Duodenal mucosa (tissue), 2 donors: ENCODE measurements around the gene NAT14.

ENCODE experiments used
- H3K27ac ChIP-seq: one replicate; pipeline ENCODE4 v1.7.0; 2013; ENCODE audit warnings: low read depth, low read length
- H3K27me3 ChIP-seq, 2 donors: one replicate each; pipeline ENCODE4 v1.7.0; 2013; ENCODE audit warnings: low read length in 2 of 2, control low read depth in 1 of 2; ENCODE audit not compliant: insufficient read depth in 2 of 2, control insufficient read depth in 1 of 2
- H3K36me3 ChIP-seq, 2 donors: one replicate each; pipeline ENCODE4 v1.7.0; 2013; ENCODE audit warnings: low read length in 2 of 2, control low read depth in 1 of 2; ENCODE audit not compliant: insufficient read depth in 2 of 2, control insufficient read depth in 1 of 2
- H3K4me1 ChIP-seq, 2 donors: one replicate each; pipeline ENCODE4 v1.7.0; 2013; ENCODE audit warnings: low read length in 2 of 2, control low read depth in 1 of 2; ENCODE audit not compliant: insufficient read depth in 2 of 2, control insufficient read depth in 1 of 2
- H3K4me3 ChIP-seq, 2 donors: one replicate each; pipeline ENCODE4 v1.7.0; 2013; ENCODE audit warnings: low read length in 2 of 2, low read depth in 1 of 2
- H3K9ac ChIP-seq, 2 donors: one replicate each; pipeline ENCODE4 v1.7.0; 2013; ENCODE audit warnings: low read length in 2 of 2, low read depth in 1 of 2
- H3K9me3 ChIP-seq, 2 donors: one replicate each; pipeline ENCODE4 v1.7.0; 2013; ENCODE audit warnings: low read length in 2 of 2, control low read depth in 1 of 2; ENCODE audit not compliant: control insufficient read depth in 1 of 2

The NAT14 gene

GRCh38 chr19:55461974-55462626, 22.9 kb upstream of the NAT14 start:
- H3K27me3 ChIP-seq: peaks cover 0 to under 1% of the 10 kb centered on the region in 2 donors
- no peaks in the 10 kb centered on the region for H3K9me3 ChIP-seq
- peak overlapping the region; percentile 82 to 92 for H3K4me3 ChIP-seq
- H3K9ac ChIP-seq: peak overlapping the region; percentile 75 to 88
- H3K36me3 ChIP-seq: no peaks in the 10 kb centered on the region
- peaks cover 12 to 17% of the 10 kb centered on the region in 2 donors for H3K4me1 ChIP-seq
- peak overlapping the region; percentile 85 for H3K27ac ChIP-seq

GRCh38 chr19:55462722-55463121, 22.3 kb upstream of the NAT14 start:
- Histone ChIP-seq H3K4me1 (peaks cover 12 to 21% of the 10 kb centered on the region in 2 donors), H3K9ac (no peak overlapping the region), H3K9me3 (no peaks in the 10 kb centered on the region), H3K27ac (no peak overlapping the region), H3K36me3 (no peaks in the 10 kb centered on the region), H3K4me3 (peak overlapping the region in 1 of 2 donors; percentile 82), H3K27me3 (peaks cover 0 to 4% of the 10 kb centered on the region in 2 donors)

- H3K9me3 ChIP-seq: no peaks in the 10 kb centered on the region
- H3K27me3 ChIP-seq: peaks cover 0 to 4% of the 10 kb centered on the region in 2 donors
- no peak overlapping the region for H3K4me3 ChIP-seq
- H3K27ac ChIP-seq: no peak overlapping the region
- peaks cover 12 to 26% of the 10 kb centered on the region in 2 donors for H3K4me1 ChIP-seq
- no peaks in the 10 kb centered on the region for H3K36me3 ChIP-seq
- H3K9ac ChIP-seq: no peak overlapping the region
Measured at GRCh38 chr19:55463583-55464031, 21.4 kb upstream of the NAT14 start.

- Histone ChIP-seq H3K27me3 (peaks cover 0 to 4% of the 10 kb centered on the region in 2 donors), H3K4me1 (peaks cover 12 to 26% of the 10 kb centered on the region in 2 donors), H3K9ac (no peak overlapping the region), H3K4me3 (no peak overlapping the region), H3K27ac (no peak overlapping the region), H3K36me3 (no peaks in the 10 kb centered on the region), H3K9me3 (no peaks in the 10 kb centered on the region)
Measured at GRCh38 chr19:55464039-55464661, 20.8 kb upstream of the NAT14 start.

GRCh38 chr19:55464662-55465054, 20.3 kb upstream of the NAT14 start, which contains the start of gene C19orf85:
C19orf85 (minus strand) TSS chr19:55464751; CDS start chr19:55464554, 197 bp downstream.
- Histone ChIP-seq H3K9ac (no peak within 1 kb of the TSS), H3K4me3 (no peak within 1 kb of the TSS), H3K9me3 (no peaks in the 10 kb centered on the region), H3K27ac (no peak within 1 kb of the TSS), H3K4me1 (peaks cover 12 to 26% of the 10 kb centered on the region in 2 donors), H3K36me3 (no peaks in the 10 kb centered on the region), H3K27me3 (peaks cover 0 to 4% of the 10 kb centered on the region in 2 donors)

- peaks cover 0 to 4% of the 10 kb centered on the region in 2 donors for H3K27me3 ChIP-seq
- no peak overlapping the region for H3K9ac ChIP-seq
- H3K4me1 ChIP-seq: peaks cover 10 to 16% of the 10 kb centered on the region in 2 donors
- no peaks in the 10 kb centered on the region for H3K9me3 ChIP-seq
- no peak overlapping the region for H3K27ac ChIP-seq
- no peaks in the 10 kb centered on the region for H3K36me3 ChIP-seq
- H3K4me3 ChIP-seq: no peak overlapping the region
Measured at GRCh38 chr19:55465460-55466240, 19.3 kb upstream of the NAT14 start.

GRCh38 chr19:55466241-55466614, 18.8 kb upstream of the NAT14 start:
- peaks cover 10 to 14% of the 10 kb centered on the region in 2 donors for H3K4me1 ChIP-seq
- H3K4me3 ChIP-seq: no peak overlapping the region
- peaks cover 0 to 4% of the 10 kb centered on the region in 2 donors for H3K27me3 ChIP-seq
- no peaks in the 10 kb centered on the region for H3K9me3 ChIP-seq
- no peak overlapping the region for H3K9ac ChIP-seq
- no peaks in the 10 kb centered on the region for H3K36me3 ChIP-seq
- no peak overlapping the region for H3K27ac ChIP-seq

- Histone ChIP-seq H3K27me3 (peaks cover 0 to 4% of the 10 kb centered on the region in 2 donors), H3K36me3 (no peaks in the 10 kb centered on the region), H3K9me3 (no peaks in the 10 kb centered on the region), H3K4me1 (peaks cover 4 to 13% of the 10 kb centered on the region in 2 donors), H3K4me3 (no peak overlapping the region), H3K27ac (no peak overlapping the region), H3K9ac (peak overlapping the region in 1 of 2 donors; percentile 22)
Measured at GRCh38 chr19:55467236-55468053, 17.5 kb upstream of the NAT14 start.

GRCh38 chr19:55468054-55468393, 17.0 kb upstream of the NAT14 start:
- Histone ChIP-seq H3K27ac (no peak overlapping the region), H3K9ac (peak overlapping the region in 1 of 2 donors; percentile 22), H3K27me3 (peaks cover 0 to 4% of the 10 kb centered on the region in 2 donors), H3K36me3 (no peaks in the 10 kb centered on the region), H3K4me3 (no peak overlapping the region), H3K4me1 (peaks cover 4 to 13% of the 10 kb centered on the region in 2 donors), H3K9me3 (no peaks in the 10 kb centered on the region)
